HTERT RPE-1 (cell line): Measurements from ENCODE around the gene NOSTRIN.

ENCODE experiments used
- in situ Hi-C: fragments of 300-500 bp; cut with MboI; formaldehyde crosslinking; loops from 4 replicates; pipeline ENCODE4 v1.14.3; 2020; ENCODE audit warnings: low sequenced_read_pairs

Gene NOSTRIN

GRCh38 chr2:168913495-168913894 lies 111.1 kb downstream of the NOSTRIN start:
- in situ Hi-C loops: no loop called here
